H1 (cell line): Measurements from ENCODE around the gene PCSK9. TPM values are rescaled to one million over a fixed set of nuclear protein-coding genes. Genes with fewer than 3 reads are reported as not detected.

Source experiments
- HDAC6 ChIP-seq: IDR thresholded peaks from one replicate; pipeline ENCODE4 v1.7.1; 2012; ENCODE audit warnings: low read depth, mild to moderate bottlenecking, inconsistent platforms, low read length, moderate library complexity
- TEAD4 ChIP-seq: IDR thresholded peaks from 2 replicates; pipeline ENCODE4 v1.6.1; 2012; ENCODE audit warnings: low read depth, low read length, inconsistent platforms, mixed read lengths
- polyA plus RNA-seq, 7 experiments: library from polyadenylated mRNA; depleted of rRNA in 3 of 7; stranded (reverse) in 5 of 7; unstranded in 2 of 7; fragments of >200 nt in 5 of 7; fragments of 200-250 nt in 2 of 7; gene quantifications; 1 replicate in 5 of 7; 2 replicates in 1 of 7; 4 replicates in 1 of 7; pipeline versions ENCODE4 v1.2.1 to v1.2.3, GENCODE V29; 2011 to 2013; ENCODE audit warnings: missing spikeins in 2 of 7, mixed read lengths in 2 of 7
- total RNA-seq: library from RNA; stranded (reverse); fragmentation: NEBNext Ultra II Directional; extraction: Animal tissue kit (Norgen Biotek cat#: 25700); gene quantifications from 2 replicates; pipeline ENCODE4 v1.2.1, GENCODE V29; 2021
- TF ChIP-seq, protein P1 (sequence below), 3 experiments: IDR thresholded peaks; 1 replicate in 2 of 3; 2 replicates in 1 of 3; pipeline versions ENCODE4 v1.5.1 to v1.6.1; 2011; ENCODE audit warnings: low read length in 3 of 3, mild to moderate bottlenecking in 3 of 3, inconsistent platforms in 2 of 3, low read depth in 1 of 3, moderate library complexity in 1 of 3; ENCODE audit not compliant: insufficient read depth in 1 of 3; ENCODE audit errors: control extremely low read depth in 1 of 3

PCSK9 gene
- total and polyA plus RNA-seq, 2 of the 8 experiments (the other 6 are each of a cell fraction or from before 2014, with no cell fraction given) = 22.3 to 32.3 TPM

DNA sequence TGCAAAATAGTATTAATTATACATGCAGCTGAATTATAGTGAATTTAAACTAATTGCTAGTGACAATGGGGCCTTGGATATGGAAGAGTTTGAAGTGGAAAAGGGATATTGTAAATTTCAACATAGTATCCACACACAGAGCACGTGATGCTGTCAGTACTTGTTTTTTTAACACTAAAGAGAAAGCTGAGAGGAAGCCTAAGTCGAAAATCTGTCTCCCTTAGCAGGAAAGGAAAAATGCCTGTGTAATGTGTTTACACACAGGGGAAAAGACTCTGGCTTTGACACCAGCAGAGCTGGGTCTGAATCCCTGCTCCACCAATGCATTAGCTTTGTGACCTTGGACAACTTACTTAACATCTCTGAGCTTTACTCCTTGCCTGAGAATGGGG is 42.6 kb downstream of the PCSK9 start (continued):
- TF ChIP-seq, protein P1, sequence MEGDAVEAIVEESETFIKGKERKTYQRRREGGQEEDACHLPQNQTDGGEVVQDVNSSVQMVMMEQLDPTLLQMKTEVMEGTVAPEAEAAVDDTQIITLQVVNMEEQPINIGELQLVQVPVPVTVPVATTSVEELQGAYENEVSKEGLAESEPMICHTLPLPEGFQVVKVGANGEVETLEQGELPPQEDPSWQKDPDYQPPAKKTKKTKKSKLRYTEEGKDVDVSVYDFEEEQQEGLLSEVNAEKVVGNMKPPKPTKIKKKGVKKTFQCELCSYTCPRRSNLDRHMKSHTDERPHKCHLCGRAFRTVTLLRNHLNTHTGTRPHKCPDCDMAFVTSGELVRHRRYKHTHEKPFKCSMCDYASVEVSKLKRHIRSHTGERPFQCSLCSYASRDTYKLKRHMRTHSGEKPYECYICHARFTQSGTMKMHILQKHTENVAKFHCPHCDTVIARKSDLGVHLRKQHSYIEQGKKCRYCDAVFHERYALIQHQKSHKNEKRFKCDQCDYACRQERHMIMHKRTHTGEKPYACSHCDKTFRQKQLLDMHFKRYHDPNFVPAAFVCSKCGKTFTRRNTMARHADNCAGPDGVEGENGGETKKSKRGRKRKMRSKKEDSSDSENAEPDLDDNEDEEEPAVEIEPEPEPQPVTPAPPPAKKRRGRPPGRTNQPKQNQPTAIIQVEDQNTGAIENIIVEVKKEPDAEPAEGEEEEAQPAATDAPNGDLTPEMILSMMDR (IDR thresholded peaks at IDR 0.05; ENCODE audit: control extremely low read depth in 1 of 3, insufficient read depth in 1 of 3, low read depth in 1 of 3, low read length in 3 of 3) = no peak
- no peak for TF ChIP-seq HDAC6
- no peak for TF ChIP-seq TEAD4
